ENCODE results near the gene CHURC1. TPM values are rescaled to one million over a fixed set of nuclear protein-coding genes. Genes with fewer than 3 reads are reported as not detected.

Gene CHURC1
- total and polyA plus RNA-seq, 2 of the 13 experiments (the other 11 are each of a cell fraction or from before 2014, with no cell fraction given) = 41.1 to 74.4 TPM

- intact Hi-C loops (cut with micrococcal nuclease; ENCODE audit: unreplicated experiment) (no loop called here), in situ Hi-C loops (cut with HindIII; ENCODE audit: extremely low pct_ligation_motif_present, low pct_unique_long_range_greater_than_20kb) (no loop called here)
- no TSS peak for BruUV-seq (replicated peaks)
- no peaks in the 10 kb centered on the region for H3K79me2 ChIP-seq (ENCODE audit: insufficient read depth, low read length)
- H3K27me3 ChIP-seq (ENCODE audit: control insufficient read depth in 1 of 2, insufficient read depth in 2 of 2, low read length in 2 of 2) = peaks cover 10 to 46% of the 10 kb centered on the region in 2 experiments
- ATAC-seq = no peak
- DNase-seq (ENCODE audit: low spot score) = no peak
- TF ChIP-seq, protein P1, sequence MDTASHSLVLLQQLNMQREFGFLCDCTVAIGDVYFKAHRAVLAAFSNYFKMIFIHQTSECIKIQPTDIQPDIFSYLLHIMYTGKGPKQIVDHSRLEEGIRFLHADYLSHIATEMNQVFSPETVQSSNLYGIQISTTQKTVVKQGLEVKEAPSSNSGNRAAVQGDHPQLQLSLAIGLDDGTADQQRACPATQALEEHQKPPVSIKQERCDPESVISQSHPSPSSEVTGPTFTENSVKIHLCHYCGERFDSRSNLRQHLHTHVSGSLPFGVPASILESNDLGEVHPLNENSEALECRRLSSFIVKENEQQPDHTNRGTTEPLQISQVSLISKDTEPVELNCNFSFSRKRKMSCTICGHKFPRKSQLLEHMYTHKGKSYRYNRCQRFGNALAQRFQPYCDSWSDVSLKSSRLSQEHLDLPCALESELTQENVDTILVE (CRISPR knock-in tag; IDR thresholded peaks at IDR 0.05) = no peak
- TF ChIP-seq ZNF280B (CRISPR knock-in tag; IDR thresholded peaks at IDR 0.05; ENCODE audit: borderline replicate concordance) = no peak
- TF ChIP-seq TBX3 (IDR thresholded peaks at IDR 0.05; ENCODE audit: borderline replicate concordance) = no peak
- TF ChIP-seq ZNF569 (CRISPR knock-in tag; IDR thresholded peaks at IDR 0.05; ENCODE audit: borderline replicate concordance) = no peak
- no peak for TF ChIP-seq ELF4 (CRISPR knock-in tag; IDR thresholded peaks at IDR 0.05; ENCODE audit: borderline replicate concordance)
- TF ChIP-seq TMF1 (CRISPR knock-in tag; IDR thresholded peaks at IDR 0.05; ENCODE audit: low read depth) = no peak
- H3K9me3 ChIP-seq (ENCODE audit: low read length) = no peaks in the 10 kb centered on the region
- FAIRE-seq = no peak
- ChIA-PET CTCF (ENCODE audit: low intra/inter-chr PET ratio, low total read pairs) (no interaction called here), POLR2A (no interaction called here)
- H3K9ac ChIP-seq (ENCODE audit: insufficient read depth, low read depth, low read length) = no peak overlapping the region
- H3K27ac ChIP-seq (ENCODE audit: extremely low read length, insufficient read depth, low read length) = no peak overlapping the region
- no peak overlapping the region for H3K4me3 ChIP-seq (replicated peaks in 1 of 3; ENCODE audit: insufficient read depth in 1 of 3, low read depth in 2 of 3, low read length in 3 of 3)
- 4% methylated on average over 6 of the region's 6 CpGs for WGBS (ENCODE audit: low lambda C conversion rate)
- H4K20me1 ChIP-seq (ENCODE audit: insufficient read depth, low read length) = no peaks in the 10 kb centered on the region
- H3K36me3 ChIP-seq (replicated peaks in 1 of 2; ENCODE audit: control insufficient read depth in 1 of 2, insufficient read depth in 2 of 2, low read length in 2 of 2) = no peaks in the 10 kb centered on the region
- no peak overlapping the region for H3K4me2 ChIP-seq (ENCODE audit: low read depth, low read length)
- H3K4me1 ChIP-seq (ENCODE audit: insufficient read depth, low read length) = no peaks in the 10 kb centered on the region
- no peak overlapping the region for H2AFZ ChIP-seq (ENCODE audit: low read length)
Measured at GRCh38 chr14:64865109-64865508, 49.1 kb upstream of the CHURC1 start.
